Endothelial cell of umbilical vein (primary cell): ENCODE data around the gene ZNRF1. TPM values are rescaled to one million over a fixed set of nuclear protein-coding genes. Genes with fewer than 3 reads are reported as not detected.
"Not testable (repeated sequence)": the region's sequence is repeated elsewhere in the genome, so short reads cannot be mapped to it uniquely, and the experiment has no call there.

Experiments used
- BruUV-seq: library from RNA; stranded (reverse); fragments of 400-500 nt; replicated peaks from 2 replicates; lab custom pipeline; 2021; lab: Mats Ljungman, UMichigan
- CTCF ChIA-PET: fragments of 300-600, 350-600 bp; sonication (Branson Sonifier 250); formaldehyde crosslinking; loops from one replicate; lab custom pipeline; 2021; ENCODE audit warnings: antibody characterized with exemption, inconsistent platforms; lab: Charles Lee
- POLR2A ChIA-PET: fragments of 300-600, 350-600 bp; sonication (Branson Sonifier 250); formaldehyde crosslinking; loops from one replicate; lab custom pipeline; 2021; ENCODE audit warnings: antibody characterized with exemption, inconsistent platforms; lab: Charles Lee
- DNase-seq: peaks from one replicate; pipeline ENCODE4 v3.0.0-alpha.2; 2011; ENCODE audit warnings: low read depth, low spot score
- FAIRE-seq: peaks from 2 replicates; lab custom pipeline; 2011; peaks lifted over from hg19 to GRCh38; lab: Jason Lieb, UNC
- H2AFZ ChIP-seq: 2 replicates; pipeline ENCODE4 v1.6.0; 2012; ENCODE audit warnings: low read depth, low read length, control low read depth, inconsistent platforms
- H3K27ac ChIP-seq: 2 replicates; pipeline ENCODE4 v1.5.1; 2011; ENCODE audit warnings: low read depth, mild to moderate bottlenecking, control low read depth, low read length, moderate library complexity; ENCODE audit not compliant: insufficient read depth
- H3K27me3 ChIP-seq, 2 experiments: 2 replicates each; pipeline versions ENCODE4 v1.6.0 to v1.6.1; 2011; ENCODE audit warnings: low read length in 2 of 2, mixed read lengths in 1 of 2; ENCODE audit not compliant: control insufficient read depth in 2 of 2, insufficient read depth in 2 of 2
- H3K36me3 ChIP-seq, 2 experiments: 2 replicates in 1 of 2; 3 replicates in 1 of 2; pipeline ENCODE4 v1.5.1; 2011; ENCODE audit warnings: low read length in 2 of 2, mild to moderate bottlenecking in 1 of 2, moderate library complexity in 1 of 2; ENCODE audit not compliant: control insufficient read depth in 2 of 2, insufficient read depth in 2 of 2; ENCODE audit errors: extremely low read depth in 1 of 2
- H3K4me1 ChIP-seq: 3 replicates; pipeline ENCODE4 v1.5.1; 2011; ENCODE audit warnings: mild to moderate bottlenecking, low read length; ENCODE audit not compliant: control insufficient read depth, insufficient read depth; ENCODE audit errors: extremely low read depth
- H3K4me2 ChIP-seq: 2 replicates; pipeline ENCODE4 v1.6.1; 2011; ENCODE audit warnings: low read length, control low read depth, mixed read lengths; ENCODE audit not compliant: insufficient read depth
- H3K4me3 ChIP-seq, 3 experiments: fragments of 200-600 bp in 1 of 3; sonication (generic), shearing (Covaris generic) in 1 of 3; replicated peaks in 1 of 3; 2 replicates each; pipeline ENCODE4 v1.5.1; 2011 to 2016; ENCODE audit warnings: control low read depth in 3 of 3, low read length in 3 of 3, mild to moderate bottlenecking in 2 of 3, inconsistent platforms in 1 of 3, low read depth in 1 of 3, moderate library complexity in 1 of 3; ENCODE audit not compliant: insufficient read depth in 1 of 3
- H3K79me2 ChIP-seq: 2 replicates; pipeline ENCODE4 v1.6.0; 2012; ENCODE audit warnings: low read length, inconsistent platforms; ENCODE audit not compliant: control insufficient read depth, insufficient read depth
- H3K9ac ChIP-seq: replicated peaks from 2 replicates; pipeline ENCODE3; 2011; ENCODE audit warnings: low read length, control low read depth; ENCODE audit not compliant: insufficient read depth; ENCODE audit errors: extremely low read depth
- H3K9me1 ChIP-seq: replicated peaks from 3 replicates; pipeline ENCODE4 v1.6.0; 2011; ENCODE audit warnings: mild to moderate bottlenecking, low read length; ENCODE audit not compliant: control insufficient read depth, insufficient read depth; ENCODE audit errors: extremely low read depth
- H3K9me3 ChIP-seq: replicated peaks from 2 replicates; pipeline ENCODE4 v1.5.1; 2012; ENCODE audit warnings: low read length, inconsistent platforms; ENCODE audit not compliant: control insufficient read depth, insufficient read depth
- H4K20me1 ChIP-seq: replicated peaks from 2 replicates; pipeline ENCODE3; 2011; ENCODE audit warnings: mild to moderate bottlenecking, low read length; ENCODE audit not compliant: control insufficient read depth, insufficient read depth; ENCODE audit errors: extremely low read depth
- CTCF ChIP-seq, 2 donors: IDR thresholded peaks; 1 replicate in 1 of 2; 2 replicates in 1 of 2; pipeline ENCODE4 v1.5.1; 2011; ENCODE audit warnings: low read length in 2 of 2, mild to moderate bottlenecking in 2 of 2, moderate library complexity in 2 of 2, control low read depth in 1 of 2, inconsistent platforms in 1 of 2, low read depth in 1 of 2; ENCODE audit not compliant: insufficient read depth in 1 of 2; ENCODE audit errors: extremely low read depth in 1 of 2
- GATA2 ChIP-seq: IDR thresholded peaks from 2 replicates; pipeline ENCODE4 v1.7.0; 2011; ENCODE audit warnings: low read depth, mild to moderate bottlenecking, moderate library complexity, mixed read lengths, low read length; ENCODE audit not compliant: insufficient read length, insufficient read depth
- MYC ChIP-seq: IDR thresholded peaks from one replicate; pipeline ENCODE4 v1.6.1; 2011; ENCODE audit warnings: mild to moderate bottlenecking, low read depth, low read length
- POLR2A ChIP-seq: IDR thresholded peaks from 2 replicates; pipeline ENCODE4 v1.6.1; 2012; ENCODE audit warnings: low read depth, mild to moderate bottlenecking, control low read depth, low read length
- POLR2AphosphoS5 ChIP-seq: IDR thresholded peaks from 2 replicates; pipeline ENCODE4 v1.6.1; 2012; ENCODE audit warnings: low read depth, mild to moderate bottlenecking, control low read depth, low read length, moderate library complexity; ENCODE audit not compliant: insufficient read depth
- dilution Hi-C: fragments of 300-500 bp; cut with MboI; formaldehyde crosslinking; loops from one replicate; pipeline ENCODE4 v1.15.0; 2019; ENCODE audit warnings: low sequenced_read_pairs; ENCODE audit not compliant: extremely low pct_ligation_motif_present
- intact Hi-C: fragments of 100-400 bp; cut with micrococcal nuclease; formaldehyde crosslinking; loops from one replicate; pipeline ENCODE4 v1.10.0; 2022
- polyA plus RNA-seq, 4 experiments: library from polyadenylated mRNA; depleted of rRNA in 3 of 4; stranded (reverse) in 3 of 4; unstranded in 1 of 4; fragments of >200 nt; gene quantifications; 2 replicates each; pipeline versions ENCODE4 v1.2.1 to v1.2.3, GENCODE V29; 2011 to 2012; ENCODE audit warnings: missing spikeins in 1 of 4
- total RNA-seq: library from RNA; stranded (reverse); gene quantifications from 2 replicates; pipeline ENCODE4 v1.2.3, GENCODE V29; 2021

The ZNRF1 gene
- total and polyA plus RNA-seq, 2 donors (not counting 3 experiments of a cell fraction or from before 2014, with no cell fraction given): 23.7 to 34.9 TPM

- H3K9me3 ChIP-seq: no peaks in the 10 kb centered on the region
- intact Hi-C loops: no loop called here
- H3K79me2 ChIP-seq: peaks cover 9% of the 10 kb centered on the region
- peaks cover 26% of the 10 kb centered on the region for H3K4me1 ChIP-seq
- no peak overlapping the region for H3K4me2 ChIP-seq
- H3K4me3 ChIP-seq: no peak overlapping the region
- no peak overlapping the region for H3K9ac ChIP-seq
- dilution Hi-C loops: no loop called here
- no peak for DNase-seq
- peaks cover 0 to 9% of the 10 kb centered on the region in 2 experiments for H3K36me3 ChIP-seq
- no peak overlapping the region for H2AFZ ChIP-seq
- H4K20me1 ChIP-seq: no peaks in the 10 kb centered on the region
- H3K27ac ChIP-seq: no peak overlapping the region
- H3K27me3 ChIP-seq: no peaks in the 10 kb centered on the region
- no peak for TF ChIP-seq POLR2A
- no peak for TF ChIP-seq CTCF (IDR thresholded peaks at IDR 0.05; ENCODE audit: extremely low read depth in 1 of 2, insufficient read depth in 1 of 2, low read depth in 1 of 2, low read length in 2 of 2)
- no peak for TF ChIP-seq GATA2
- no peak for TF ChIP-seq POLR2AphosphoS5
- no peak for TF ChIP-seq MYC
- FAIRE-seq: no peak
- POLR2A ChIA-PET: no interaction called here
- no peaks in the 10 kb centered on the region for H3K9me1 ChIP-seq
- CTCF ChIA-PET: interaction anchor here (3.6 kb wide), 1 partner anchor 21 kb away, joined by 28 read pairs; no protein-coding TSS in a partner anchor
- no TSS peak for BruUV-seq
Observed at GRCh38 chr16:75089486-75090202, 90.8 kb downstream of the ZNRF1 start.

- dilution Hi-C loops, H3K9me3 ChIP-seq, H3K9me1 ChIP-seq, H3K9ac ChIP-seq, H3K4me3 ChIP-seq, H3K4me2 ChIP-seq, H3K27me3 ChIP-seq, BruUV-seq, DNase-seq, H2AFZ ChIP-seq, POLR2A ChIA-PET, H3K79me2 ChIP-seq, H3K27ac ChIP-seq, H4K20me1 ChIP-seq, FAIRE-seq, intact Hi-C loops: not testable (repeated sequence)
- H3K36me3 ChIP-seq: peaks cover 0 to 13% of the 10 kb centered on the region in 2 experiments
- peaks cover 26% of the 10 kb centered on the region for H3K4me1 ChIP-seq
- CTCF ChIA-PET: interaction anchor here (1.2 kb wide), 1 partner anchor 18 kb away, joined by 3 read pairs; no protein-coding TSS in a partner anchor
Observed at GRCh38 chr16:75090899-75091298, 92.1 kb downstream of the ZNRF1 start.

GRCh38 chr16:75091619-75092018, 92.8 kb downstream of the ZNRF1 start:
- H3K9me1 ChIP-seq, H3K4me2 ChIP-seq, H3K4me3 ChIP-seq, H2AFZ ChIP-seq, H3K9ac ChIP-seq, H3K27ac ChIP-seq, POLR2A ChIA-PET, FAIRE-seq, H3K79me2 ChIP-seq, BruUV-seq, DNase-seq, intact Hi-C loops, H3K9me3 ChIP-seq, H3K27me3 ChIP-seq, dilution Hi-C loops, H4K20me1 ChIP-seq: not testable (repeated sequence)
- Histone ChIP-seq H3K36me3 (peaks cover 0 to 13% of the 10 kb centered on the region in 2 experiments), H3K4me1 (peaks cover 20% of the 10 kb centered on the region)
- CTCF ChIA-PET: interaction anchor here (1.2 kb wide), 1 partner anchor 17 kb away, joined by 3 read pairs; no protein-coding TSS in a partner anchor
